SKM-1 treated with dmso at 0.1 percent for 144 hours (cell line): ENCODE measurements around the gene SLC5A2.
"Not testable (repeated sequence)": the region's sequence is repeated elsewhere in the genome, so short reads cannot be mapped to it uniquely, and the experiment has no call there.

Source experiments
- DNase-seq: peaks from one replicate; lab custom pipeline; 2025; ENCODE audit not compliant: unreplicated experiment; lab: John Stamatoyannopoulos, UW

Gene SLC5A2

DNA sequence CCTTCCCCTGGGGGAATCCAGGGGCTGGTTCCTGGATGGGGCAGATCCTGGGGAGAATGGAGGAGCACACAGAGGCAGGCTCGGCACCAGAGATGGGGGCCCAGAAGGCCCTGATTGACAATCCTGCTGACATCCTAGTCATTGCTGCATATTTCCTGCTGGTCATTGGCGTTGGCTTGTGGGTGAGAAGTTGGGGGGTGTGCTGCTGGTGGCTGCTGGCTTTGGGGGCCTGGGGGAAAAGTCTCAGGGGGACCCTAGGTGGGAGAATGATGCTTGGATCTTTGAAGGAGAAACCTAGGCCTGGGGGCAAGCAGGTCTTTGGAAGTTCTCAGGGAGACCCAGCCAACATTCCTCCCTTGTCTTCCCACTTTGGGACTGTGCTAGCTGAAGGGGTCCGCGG is at the start of gene SLC5A2:
SLC5A2 (plus strand) TSS at position 43 of the 400 bp plus-strand sequence; CDS start at position 57, 14 bp downstream.
- no peak for DNase-seq

DNA sequence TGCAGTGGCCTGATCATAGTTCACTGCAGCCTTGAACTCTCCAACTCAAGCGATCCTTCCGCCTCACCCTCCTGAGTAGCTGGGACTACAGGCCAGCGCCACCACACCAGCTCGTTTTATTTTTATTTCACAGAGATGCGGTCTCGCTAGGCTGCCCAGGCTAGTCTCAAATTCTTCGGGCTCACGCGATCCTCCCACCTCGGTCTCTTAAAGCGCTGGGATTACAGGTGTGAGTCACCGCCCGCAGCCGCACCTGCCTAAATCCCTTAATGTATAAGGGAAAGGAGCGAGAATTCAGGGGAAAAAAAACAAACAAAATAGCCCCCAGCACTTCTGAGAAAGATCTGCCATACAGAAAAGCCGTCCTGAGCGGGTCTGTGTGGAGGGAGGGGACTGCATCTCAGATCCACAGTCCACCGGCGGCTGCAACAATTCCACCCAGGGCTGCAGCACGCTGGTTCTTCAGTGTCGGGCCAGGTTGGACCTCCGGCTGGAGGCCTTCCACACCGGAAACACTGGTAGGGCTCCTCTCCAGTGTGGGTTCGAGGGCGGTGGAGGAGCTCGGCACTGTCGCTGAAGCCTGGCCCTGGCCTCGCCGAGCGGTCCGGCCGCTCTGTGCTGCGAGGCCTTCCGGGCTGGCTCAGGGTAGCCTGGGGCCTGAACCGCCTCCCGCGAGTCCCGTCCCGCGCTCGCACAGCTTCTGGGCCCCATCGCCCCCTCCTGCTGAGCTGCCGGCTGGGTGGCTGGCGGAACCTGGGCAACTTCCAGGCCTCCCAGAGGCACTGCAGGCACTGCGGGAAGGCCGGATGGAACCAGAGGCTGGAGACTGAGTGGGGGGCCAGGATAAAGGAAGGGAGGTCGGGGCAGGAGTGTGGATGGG is 47.3 kb upstream of the SLC5A2 start:
- no peak for DNase-seq

DNA sequence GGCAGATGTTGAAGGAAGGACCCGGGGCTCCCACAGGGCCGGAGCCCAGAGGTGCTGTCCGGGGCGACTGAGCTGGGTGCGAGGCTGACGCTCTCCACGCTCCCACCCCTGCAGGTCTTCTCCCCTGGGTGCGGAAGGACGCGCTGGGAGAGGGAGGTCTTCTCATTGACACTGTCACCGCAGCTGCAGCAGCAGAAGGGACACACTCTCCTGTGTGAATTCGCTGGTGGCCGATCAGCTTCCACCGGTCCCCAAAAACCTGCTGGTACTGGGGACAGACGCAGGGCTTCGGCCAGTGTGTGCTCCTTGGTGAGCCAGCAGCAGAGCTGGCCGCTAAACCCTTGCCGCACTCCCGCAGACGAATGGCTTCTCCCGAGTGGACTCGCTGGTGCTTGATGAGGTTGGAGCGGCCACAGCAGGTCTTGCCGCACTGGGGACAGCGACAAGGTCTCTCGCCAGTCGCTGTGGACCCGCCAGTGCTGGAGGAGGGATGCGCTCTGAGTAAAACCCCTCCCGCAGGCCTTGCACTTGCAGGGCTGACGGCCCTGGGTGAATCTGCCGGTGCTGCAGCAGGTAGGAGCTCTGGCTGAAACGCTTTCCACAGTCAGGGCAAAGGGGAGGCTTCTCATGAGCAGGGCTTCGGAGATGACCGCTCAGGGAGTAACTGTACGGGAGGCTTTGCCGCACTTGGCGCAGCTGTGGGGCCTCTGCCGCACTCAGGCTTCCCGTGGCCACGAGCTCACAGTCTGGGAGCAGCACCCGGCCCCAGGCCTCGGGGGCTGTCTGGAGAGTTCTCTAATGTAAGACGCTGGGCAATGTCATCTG is 46.5 kb upstream of the SLC5A2 start:
- DNase-seq = no peak

DNA sequence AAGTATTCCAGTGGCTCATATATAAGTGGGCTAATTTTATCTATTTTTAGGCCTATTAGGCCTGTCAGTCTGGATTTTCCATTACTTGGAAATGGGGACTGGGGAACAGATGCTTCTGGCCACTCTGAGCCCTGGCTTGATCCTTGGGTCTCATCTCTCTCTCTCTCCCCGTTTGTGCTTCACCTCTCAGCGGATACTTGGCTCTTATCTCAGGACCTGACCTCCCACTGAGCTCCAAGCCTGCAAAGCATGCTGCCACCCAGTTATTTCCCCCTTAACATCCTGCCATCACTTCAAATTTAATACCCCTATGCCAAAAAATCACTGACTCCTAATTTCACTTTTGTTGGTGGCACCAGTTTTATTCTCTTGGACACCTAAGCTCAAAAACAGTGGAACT is 44.5 kb upstream of the SLC5A2 start:
- no peak for DNase-seq

DNA sequence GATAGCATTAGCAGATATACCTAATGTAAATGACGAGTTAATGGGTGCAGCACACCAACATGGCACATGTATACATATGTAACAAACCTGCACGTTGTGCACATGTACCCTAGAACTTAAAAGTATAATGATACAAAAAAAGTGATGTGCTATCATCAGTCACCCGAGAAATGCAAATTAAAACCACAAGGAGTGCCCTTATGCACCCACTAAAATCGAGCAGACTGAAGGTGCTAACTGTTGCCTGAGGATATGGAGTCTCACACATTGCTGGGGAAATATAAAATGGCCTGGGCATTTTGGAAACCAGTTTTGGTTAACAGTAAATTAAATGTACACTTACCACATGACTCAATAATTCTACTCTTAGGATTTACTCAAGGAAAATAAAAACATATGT is 43.9 kb upstream of the SLC5A2 start:
- not testable (repeated sequence) for DNase-seq

DNA sequence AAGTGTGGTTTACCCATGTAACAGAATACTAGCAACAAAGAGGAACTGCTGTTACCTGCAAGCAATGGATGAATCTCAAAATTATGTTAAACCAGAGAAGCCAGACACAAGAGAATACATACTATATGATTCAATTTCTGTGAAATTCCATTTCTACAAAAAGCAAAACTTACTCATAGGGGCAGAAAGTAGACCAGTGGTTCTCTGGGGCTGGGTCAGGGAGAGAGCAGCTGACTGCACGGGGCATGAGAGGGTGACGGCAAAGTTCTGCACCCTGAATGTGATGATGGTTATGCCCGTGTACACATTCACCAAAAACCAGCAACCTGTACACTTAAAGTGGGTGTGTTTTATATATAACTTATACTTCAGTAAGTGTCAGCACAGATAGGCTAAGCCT is 43.4 kb upstream of the SLC5A2 start:
- no peak for DNase-seq

DNA sequence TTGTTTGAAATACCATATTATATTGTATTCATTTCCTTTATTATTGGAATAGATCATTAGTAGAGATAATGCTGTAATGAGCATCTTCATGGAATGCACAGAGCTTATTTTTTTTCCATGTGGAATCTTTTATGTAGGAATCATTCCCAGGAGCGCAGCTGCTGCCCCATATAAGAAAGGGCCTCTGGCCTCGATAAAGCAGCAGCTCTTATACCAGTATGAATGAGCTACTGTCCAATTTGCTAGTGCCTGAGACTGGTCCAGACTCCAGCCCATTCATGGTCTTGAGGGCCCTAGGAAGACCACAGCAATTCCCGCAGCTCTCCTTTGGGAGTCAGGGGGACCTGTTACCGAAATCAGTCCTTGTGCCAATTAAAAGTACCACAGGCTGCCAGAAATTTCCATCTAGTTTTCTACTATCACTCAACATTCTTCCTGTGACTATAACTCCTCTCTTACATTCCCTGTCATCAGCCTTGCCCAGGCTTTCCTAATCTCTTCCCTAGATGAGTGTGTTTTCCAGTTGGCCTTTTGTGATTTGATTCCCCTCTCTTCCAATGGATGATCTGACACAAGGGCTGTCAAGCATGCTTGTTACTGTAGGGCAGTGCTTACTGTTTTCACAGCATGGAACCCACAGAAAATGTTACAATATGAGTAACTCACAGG is 42.3 kb upstream of the SLC5A2 start:
- DNase-seq = no peak

DNA sequence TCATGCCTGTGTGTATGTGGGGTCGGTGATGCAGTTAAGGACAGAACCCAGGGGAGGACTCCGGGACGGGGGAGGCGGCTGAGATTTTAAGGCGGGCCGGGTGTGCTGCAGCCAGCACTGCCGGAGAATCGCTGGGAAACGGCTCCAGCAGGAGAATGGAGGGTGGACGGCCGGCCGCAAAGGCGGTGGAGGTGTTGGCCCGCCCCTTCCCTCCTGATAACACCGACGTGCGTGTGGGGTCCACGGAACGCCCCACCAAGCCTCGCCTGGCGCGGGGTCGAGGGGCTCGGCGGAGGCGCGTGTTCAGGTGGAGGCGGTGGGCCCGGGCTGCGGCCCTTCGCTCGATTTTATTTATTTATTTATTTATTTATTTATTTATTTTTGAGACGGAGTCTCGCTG is 41.0 kb upstream of the SLC5A2 start:
- no peak for DNase-seq

DNA sequence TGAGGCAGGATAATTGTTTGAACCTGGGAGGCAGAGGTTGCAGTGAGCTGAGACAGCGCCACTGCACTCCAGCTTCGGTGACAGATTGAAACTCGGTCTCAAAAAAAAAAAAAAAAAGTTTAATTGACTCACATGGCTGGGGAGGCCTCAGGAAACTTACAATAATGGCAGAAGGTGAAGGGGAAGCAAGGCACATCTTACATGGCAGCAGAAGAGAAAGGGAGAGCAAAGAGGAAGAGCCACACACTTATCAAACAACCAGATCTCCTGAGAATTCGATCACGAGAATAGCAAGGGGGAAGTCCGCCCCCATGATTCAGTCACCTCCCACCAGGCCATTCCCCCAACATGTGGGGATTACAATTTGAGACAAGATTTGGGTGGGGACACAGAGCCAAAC is 37.0 kb upstream of the SLC5A2 start:
- DNase-seq = not testable (repeated sequence)

DNA sequence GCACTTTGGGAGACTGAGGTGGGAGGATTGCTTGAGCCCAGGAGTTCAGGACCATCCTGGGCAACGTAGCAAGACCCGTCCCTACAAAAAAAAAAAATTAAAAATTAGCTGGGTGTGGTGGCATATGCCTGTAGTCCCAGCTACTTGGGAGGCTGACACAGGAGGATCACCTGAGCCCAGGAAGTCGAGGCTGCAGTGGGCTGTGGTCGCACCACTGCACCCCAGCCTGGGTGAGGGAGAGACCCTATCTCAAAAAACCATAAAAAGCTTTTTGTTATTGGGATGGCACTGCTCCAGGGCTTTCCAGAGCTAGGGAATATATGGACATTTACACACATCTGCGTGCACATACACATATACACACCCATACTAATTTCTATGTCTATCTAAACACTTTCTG is 31.7 kb upstream of the SLC5A2 start:
- no peak for DNase-seq

DNA sequence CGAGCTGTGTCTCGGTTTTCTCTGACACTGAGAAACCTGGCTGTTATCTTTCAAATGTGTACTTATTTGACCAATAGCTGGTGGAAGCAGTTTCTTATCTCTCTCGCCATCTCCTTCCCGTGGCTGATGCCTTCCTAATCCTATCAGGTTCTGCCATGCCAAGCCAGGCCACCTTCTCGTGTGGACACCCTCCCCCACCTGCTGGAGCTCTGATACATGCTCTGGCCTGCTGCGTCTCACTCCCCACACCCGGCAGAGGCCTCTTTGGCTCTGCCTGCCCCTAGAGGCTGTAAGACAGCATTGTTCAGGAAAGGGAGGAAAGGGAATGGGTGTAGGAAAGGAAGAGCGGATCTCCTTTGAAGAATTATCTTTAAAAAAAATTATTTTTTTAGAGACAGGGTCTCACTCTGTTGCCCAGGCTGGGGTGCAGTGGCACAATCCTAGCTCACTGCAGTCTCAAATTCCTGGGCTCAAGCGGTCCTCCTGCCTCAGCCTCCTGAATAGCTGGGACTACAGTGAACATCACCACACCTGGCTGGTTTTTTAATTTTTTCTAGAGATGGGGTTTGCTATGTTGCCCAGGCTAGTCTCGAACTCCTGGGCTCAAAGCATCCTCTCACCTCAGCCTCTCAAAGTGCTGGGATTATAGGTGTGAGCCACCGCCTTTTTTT is 31.1 kb upstream of the SLC5A2 start:
- DNase-seq = peak; percentile 69

DNA sequence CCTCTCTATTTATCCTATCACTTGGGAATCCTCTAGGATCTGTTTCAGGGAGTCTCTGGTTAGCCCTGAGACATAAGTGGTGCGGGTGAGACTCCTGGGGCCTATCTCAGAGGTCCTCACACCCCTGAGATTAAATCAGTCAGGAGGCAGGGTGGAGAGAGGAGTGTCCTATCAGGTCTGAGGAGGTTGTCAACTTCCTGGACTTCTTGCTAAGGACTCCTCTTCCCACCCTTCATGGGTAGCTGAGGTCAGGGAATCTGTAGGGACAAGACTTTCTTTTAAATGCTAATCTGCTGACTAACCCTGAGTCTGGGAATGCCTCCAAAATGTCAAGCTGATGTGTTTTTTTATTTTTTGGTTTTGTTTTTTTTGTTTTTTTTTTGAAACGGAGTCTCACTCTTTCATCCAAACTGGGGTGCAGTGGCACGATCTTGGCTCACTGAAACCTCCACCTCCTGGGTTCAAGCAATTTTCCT is 30.3 kb upstream of the SLC5A2 start:
- no peak for DNase-seq

DNA sequence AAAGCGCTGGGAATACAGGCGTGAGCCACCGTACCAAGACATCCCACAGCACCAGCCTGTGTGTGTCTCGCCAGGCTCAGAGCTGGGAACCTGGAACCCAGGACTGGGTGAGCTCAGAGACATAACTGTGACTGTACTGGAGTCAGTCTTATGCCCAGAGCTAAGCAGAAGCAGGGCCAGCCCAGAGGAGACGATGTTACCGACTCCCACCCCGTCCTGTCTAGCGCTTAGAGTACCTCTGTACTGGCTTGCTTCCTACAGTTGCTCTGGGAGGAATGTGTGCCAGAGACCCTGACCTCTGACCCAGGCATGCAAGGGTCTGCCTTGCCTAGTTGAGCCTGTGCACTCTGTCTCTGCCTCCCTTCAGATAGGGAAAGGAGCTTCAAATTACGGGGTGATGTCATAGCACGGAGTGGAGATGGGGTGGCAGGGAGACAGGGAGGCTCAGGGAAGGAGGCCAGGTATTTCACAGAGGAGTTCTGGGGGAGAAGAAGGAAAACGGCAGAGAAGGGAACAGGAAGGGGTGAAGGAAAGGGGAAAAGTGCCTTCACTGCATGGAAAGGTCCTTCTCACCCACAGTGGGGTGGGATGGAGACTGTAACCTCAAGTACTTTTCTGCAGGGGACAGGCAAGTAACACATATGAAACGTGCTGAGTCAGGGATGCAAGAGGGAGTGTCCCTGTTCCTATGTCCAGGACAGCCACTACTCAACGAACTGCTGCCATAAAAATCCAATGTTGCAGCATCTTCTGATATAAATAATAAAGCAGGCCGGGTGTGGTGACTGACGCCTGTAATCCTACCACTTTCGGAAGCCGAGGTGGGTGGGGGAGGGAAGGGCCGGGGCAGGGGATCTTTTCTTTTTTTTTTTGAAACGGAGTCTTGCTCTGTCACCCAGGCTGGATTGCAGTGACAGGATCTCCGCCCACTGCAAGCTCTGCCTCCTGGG is 29.4 kb upstream of the SLC5A2 start:
- no peak for DNase-seq

DNA sequence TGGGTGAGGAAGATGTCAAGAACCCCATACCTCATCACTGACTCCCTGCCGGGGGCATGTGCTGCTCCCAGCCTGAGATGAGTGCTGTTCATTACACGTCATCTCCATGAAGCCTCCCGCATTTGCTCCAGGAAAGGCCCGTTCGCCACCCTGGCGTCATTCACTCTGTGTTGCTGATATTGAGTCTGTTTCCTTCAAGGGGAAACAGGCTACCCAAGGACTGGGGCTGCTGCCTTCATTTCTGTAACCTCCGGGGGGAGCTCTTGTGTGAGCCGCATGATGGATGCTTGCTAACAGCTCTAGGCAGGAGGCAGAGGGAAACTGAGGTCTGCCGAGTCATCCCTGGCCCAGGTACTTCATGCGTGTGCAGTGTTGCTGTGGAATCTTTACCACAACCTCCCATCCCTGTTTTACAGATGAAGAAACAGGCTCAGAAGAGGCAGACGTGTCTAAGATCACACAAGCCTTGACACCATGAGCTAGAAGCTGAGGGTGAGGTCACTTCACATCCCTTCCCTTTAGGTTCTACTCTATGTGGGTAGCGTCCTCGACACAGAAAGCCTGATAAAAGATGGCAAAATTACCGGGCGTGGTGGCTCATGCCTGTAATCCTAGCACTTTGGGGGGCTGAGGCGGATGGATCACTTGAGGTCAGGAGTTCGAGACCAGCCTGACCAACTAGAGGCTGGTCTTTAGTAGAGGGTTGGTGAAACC is 27.2 kb upstream of the SLC5A2 start:
- no peak for DNase-seq

DNA sequence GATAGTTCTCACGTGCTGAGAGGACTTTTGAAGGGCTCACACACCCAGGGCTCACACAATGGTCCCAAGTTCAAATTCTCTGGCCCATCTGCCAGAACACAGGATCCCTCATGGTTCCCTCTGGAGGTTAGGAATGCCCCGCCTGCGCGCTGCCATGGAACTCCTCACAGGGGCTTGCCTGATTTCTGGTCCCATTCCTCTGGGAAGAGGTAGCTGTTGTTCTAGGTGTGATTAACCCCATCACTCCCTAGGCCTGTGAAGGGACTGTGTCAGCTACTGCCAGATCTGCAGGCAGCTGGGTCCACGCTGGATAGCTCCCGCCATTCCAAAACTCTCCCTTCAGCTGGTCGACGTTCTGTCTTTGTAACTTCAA is 25.9 kb upstream of the SLC5A2 start:
- DNase-seq = no peak

DNA sequence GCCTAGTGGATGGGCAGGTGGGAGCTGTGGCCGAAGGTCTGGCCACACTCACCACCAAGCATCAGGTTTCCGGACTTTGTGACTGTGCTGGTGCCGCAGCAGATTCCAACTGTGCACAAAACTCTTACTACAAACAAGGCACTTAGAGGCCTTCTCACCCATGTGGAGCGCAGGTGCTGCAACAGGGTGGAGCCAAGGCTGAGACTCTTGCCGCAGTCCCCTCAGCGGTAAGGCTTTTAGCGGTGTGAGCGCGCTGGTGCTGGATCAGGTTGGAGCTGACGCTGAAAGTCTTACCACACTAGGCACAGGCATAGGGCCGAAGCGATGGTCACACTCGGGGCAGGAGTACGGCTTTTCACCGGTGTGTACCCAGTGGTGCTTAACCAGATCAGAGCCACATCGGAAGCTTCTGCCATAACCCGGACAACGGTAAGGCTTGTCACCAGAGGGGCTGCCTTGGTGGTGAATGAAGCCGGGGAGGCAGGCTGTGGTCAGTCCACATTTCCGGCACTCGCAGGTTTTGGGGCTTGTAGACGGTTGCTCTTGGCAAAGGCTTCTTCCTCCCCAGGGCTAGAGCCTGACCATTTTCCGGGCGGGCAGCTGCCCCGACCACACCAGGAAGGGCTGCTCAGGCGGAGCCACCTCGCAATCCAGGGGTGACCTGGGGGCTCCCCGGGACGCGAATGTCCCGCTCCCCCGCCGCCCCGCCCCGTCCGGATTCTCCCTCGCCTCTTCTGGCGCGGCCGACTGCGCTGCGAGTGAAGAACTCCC is 24.7 kb upstream of the SLC5A2 start:
- peak; percentile 52 for DNase-seq

DNA sequence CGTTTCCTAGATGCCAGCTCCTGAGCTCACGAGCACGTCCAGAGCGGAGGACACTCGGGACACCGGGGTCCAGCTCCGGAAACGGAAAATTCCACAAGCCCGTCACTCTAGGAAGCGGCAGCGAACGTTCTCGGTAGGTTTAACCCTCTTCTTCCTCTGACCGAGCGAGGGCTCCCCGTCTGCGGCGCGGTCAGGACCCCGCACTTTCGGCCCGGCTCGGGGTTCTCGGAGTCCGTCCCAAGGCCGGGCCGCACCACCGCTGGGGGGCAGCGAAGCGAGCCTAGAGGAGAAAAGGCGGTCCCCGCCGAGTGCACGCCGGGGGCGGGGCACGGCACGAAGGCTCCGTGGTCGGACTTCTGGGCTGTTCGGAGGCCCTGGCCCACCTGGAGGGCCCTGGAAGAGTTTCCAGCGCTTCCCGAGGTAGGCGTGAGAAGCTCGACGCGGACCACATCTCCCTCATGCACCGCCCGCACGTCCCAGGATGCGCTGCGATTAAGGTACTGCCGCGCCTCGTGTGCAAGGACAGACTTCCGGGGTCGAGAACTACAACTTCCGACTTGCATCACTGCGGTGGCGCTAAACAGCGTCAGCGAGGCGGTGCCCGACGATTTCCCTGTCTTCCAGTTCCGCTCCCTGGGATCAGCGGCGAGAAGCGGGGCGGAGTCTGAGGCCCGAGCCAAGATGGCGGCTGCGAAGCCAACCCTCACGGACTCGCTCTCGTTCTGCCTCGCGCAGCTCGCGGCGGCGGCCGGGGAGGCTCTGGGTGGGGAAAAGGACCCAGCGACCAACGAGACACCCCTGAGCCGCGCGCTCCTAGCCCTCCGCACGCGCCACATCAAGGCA is 23.9 kb upstream of the SLC5A2 start, which contains the start of gene ARMC5:
ARMC5 (plus strand) TSS at position 658 of the 843 bp plus-strand sequence; CDS start at position 682, 24 bp downstream.
- DNase-seq = peak; percentile 98
